Panc1 (cell line): ENCODE data around the gene SPTBN1.

Source experiments
- POLR2AphosphoS5 ChIP-seq: IDR thresholded peaks from 2 replicates; pipeline ENCODE4 v1.6.1; 2012; ENCODE audit warnings: mild to moderate bottlenecking, low read depth, low read length, moderate library complexity
- SIN3A ChIP-seq: IDR thresholded peaks from 2 replicates; pipeline ENCODE4 v1.6.1; 2012; ENCODE audit warnings: low read depth, mild to moderate bottlenecking, low read length, moderate library complexity, borderline replicate concordance; ENCODE audit not compliant: insufficient read depth
- TCF7L2 ChIP-seq: IDR thresholded peaks from 2 replicates; pipeline ENCODE4 v1.6.1; 2011; ENCODE audit warnings: mild to moderate bottlenecking, low read depth, low read length, inconsistent platforms
- TF ChIP-seq, protein P1 (sequence below): fragments of 450-650 bp; IDR thresholded peaks from 2 replicates; pipeline ENCODE4 v1.5.1; 2017; ENCODE audit warnings: mild to moderate bottlenecking
- TF ChIP-seq, protein P2 (sequence below), 2 experiments: IDR thresholded peaks; 2 replicates each; pipeline ENCODE4 v1.6.1; 2011 to 2012; ENCODE audit warnings: low read depth in 2 of 2, control low read depth in 1 of 2, low read length in 1 of 2, mild to moderate bottlenecking in 1 of 2, moderate library complexity in 1 of 2; ENCODE audit not compliant: insufficient read depth in 1 of 2

DNA sequence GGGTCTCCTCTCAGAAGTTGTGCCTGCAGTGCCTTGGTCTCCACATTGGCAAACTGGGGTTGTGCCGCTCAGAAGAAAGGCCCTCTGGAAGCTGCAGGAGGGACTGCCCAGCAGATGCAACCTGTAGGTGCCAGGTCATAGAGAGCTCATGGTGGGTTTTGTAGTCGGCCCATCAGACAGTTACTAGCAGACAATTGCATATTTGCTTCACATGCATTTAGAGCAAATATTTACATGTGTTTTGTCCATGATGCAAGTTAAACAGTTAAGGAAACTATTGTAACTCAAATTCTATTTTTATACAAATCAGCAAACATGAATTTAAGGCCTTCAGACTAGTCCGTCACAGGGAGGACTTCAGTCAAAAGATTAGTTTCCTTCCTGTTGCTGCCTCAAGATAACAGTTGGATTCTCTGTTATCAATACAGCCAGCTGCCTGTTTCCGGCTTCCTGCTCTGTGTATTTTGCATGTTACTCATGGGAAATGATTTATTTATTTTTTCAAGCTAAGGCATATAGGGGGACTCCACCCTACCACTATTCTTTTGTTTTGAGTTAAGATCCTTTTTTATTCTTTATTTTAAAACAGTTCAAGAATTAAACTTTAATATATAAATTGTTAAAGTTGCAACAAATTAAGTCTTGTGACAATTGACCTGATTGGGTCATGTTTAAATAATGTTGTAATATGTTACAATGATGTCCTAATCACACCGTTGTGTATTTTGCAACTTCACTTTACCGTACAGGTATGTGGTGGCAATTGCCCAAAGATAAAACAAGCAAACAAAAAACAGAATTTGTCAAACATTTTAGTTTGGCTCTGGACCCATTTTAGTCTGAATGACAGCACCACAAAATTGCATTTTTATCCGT, 133.5 kb downstream of the SPTBN1 start:
- TF ChIP-seq, protein P1, sequence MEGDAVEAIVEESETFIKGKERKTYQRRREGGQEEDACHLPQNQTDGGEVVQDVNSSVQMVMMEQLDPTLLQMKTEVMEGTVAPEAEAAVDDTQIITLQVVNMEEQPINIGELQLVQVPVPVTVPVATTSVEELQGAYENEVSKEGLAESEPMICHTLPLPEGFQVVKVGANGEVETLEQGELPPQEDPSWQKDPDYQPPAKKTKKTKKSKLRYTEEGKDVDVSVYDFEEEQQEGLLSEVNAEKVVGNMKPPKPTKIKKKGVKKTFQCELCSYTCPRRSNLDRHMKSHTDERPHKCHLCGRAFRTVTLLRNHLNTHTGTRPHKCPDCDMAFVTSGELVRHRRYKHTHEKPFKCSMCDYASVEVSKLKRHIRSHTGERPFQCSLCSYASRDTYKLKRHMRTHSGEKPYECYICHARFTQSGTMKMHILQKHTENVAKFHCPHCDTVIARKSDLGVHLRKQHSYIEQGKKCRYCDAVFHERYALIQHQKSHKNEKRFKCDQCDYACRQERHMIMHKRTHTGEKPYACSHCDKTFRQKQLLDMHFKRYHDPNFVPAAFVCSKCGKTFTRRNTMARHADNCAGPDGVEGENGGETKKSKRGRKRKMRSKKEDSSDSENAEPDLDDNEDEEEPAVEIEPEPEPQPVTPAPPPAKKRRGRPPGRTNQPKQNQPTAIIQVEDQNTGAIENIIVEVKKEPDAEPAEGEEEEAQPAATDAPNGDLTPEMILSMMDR, result no peak
- TF ChIP-seq POLR2AphosphoS5, result no peak
- TF ChIP-seq TCF7L2, result no peak
- TF ChIP-seq, protein P2, sequence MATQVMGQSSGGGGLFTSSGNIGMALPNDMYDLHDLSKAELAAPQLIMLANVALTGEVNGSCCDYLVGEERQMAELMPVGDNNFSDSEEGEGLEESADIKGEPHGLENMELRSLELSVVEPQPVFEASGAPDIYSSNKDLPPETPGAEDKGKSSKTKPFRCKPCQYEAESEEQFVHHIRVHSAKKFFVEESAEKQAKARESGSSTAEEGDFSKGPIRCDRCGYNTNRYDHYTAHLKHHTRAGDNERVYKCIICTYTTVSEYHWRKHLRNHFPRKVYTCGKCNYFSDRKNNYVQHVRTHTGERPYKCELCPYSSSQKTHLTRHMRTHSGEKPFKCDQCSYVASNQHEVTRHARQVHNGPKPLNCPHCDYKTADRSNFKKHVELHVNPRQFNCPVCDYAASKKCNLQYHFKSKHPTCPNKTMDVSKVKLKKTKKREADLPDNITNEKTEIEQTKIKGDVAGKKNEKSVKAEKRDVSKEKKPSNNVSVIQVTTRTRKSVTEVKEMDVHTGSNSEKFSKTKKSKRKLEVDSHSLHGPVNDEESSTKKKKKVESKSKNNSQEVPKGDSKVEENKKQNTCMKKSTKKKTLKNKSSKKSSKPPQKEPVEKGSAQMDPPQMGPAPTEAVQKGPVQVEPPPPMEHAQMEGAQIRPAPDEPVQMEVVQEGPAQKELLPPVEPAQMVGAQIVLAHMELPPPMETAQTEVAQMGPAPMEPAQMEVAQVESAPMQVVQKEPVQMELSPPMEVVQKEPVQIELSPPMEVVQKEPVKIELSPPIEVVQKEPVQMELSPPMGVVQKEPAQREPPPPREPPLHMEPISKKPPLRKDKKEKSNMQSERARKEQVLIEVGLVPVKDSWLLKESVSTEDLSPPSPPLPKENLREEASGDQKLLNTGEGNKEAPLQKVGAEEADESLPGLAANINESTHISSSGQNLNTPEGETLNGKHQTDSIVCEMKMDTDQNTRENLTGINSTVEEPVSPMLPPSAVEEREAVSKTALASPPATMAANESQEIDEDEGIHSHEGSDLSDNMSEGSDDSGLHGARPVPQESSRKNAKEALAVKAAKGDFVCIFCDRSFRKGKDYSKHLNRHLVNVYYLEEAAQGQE (IDR thresholded peaks at IDR 0.05; ENCODE audit: insufficient read depth in 1 of 2, low read depth in 2 of 2, low read length in 1 of 2), result no peak
- TF ChIP-seq SIN3A, result no peak
